NCI-H2029 (cell line): ENCODE data around the gene NRIP2.
A peak's percentile ranks its signal among the peaks of the same experiment; 100 is the strongest.

Experiments used
- DNase-seq: peaks from one replicate; lab custom pipeline; 2025; lab: John Stamatoyannopoulos, UW

The NRIP2 gene

GRCh38 chr12:2844786-2845185 lies 10.0 kb upstream of the NRIP2 start:
- no peak for DNase-seq

DNA sequence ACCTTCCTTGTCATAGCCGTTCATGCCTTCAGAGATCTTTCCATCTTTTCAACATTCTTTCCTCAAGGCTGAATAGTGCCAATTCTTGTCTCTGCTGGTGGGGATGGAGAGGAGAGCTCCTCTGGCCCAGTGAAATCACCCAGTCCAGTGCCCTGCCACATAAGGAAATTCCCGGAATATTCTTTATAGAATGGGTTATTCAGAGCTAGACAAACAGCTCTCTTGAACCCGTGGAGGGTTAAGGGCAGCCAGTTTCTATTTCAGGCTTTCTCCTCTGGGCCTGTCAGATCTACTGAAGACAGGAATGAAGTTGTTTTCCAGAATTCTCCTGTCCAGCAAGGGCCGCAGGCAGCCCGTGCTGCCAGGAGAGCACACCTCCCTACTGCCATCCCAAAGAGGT lies 8.1 kb upstream of the NRIP2 start:
- DNase-seq, result no peak

GRCh38 chr12:2841056-2841650 lies 6.3 kb upstream of the NRIP2 start:
- DNase-seq, result no peak

- no peak for DNase-seq
Observed at GRCh38 chr12:2836574-2836973, 1.7 kb upstream of the NRIP2 start.

DNA sequence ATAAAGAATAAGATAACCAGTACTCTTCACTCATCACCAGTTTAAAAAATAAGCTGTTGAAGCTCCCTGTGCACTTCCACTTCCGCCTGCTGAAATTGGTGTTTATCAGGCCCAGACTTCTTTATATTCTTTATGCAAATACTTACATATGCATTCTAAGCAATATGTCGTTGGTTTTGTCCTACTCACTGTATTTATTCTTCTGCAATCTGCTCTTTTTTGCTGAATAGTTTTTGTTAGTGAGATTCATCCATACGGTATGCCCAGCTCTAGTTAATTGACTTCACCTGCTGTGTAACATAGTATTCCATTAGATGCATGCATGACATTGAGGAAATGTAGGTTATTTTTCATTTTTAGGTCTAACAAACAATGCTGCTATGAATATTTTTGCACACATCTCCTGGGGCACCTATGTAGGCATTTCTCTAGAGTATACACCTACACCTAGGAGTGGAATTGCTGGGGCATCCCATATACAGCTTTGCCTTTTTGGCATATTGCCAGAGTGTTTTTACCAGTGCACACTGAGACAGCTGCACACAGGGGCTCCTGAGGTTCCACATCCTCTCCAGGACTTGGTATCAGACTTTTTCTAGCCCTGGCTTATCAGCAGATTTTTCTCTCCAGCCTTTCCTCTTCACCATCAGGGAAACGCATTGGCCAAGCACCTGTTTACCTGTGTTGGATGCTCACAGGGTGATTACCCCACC lies 1.0 kb upstream of the NRIP2 start:
- DNase-seq, result no peak

GRCh38 chr12:2833810-2834209 lies 1.0 kb downstream of the NRIP2 start:
- DNase-seq, result no peak

DNA sequence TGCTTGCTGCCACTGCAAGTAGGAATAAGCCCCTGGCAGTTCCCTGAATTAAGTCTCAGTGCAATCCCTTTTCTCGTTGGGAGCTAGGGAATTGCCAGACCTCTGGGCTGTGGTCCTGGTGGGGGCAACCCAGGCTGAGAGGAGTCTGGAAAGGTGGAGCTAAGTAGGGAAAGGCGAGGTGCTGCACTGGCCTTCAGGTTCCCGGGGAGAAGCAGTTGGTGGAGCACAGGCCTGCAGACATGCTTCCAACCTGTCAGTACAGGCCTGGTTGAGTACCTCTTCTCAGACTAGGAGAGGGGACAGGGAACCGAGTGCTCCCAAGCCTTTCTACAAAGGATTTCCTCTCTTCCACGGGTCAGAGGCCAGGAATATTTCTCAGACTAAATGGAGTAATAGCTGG lies 1.5 kb downstream of the NRIP2 start:
- no peak for DNase-seq

DNA sequence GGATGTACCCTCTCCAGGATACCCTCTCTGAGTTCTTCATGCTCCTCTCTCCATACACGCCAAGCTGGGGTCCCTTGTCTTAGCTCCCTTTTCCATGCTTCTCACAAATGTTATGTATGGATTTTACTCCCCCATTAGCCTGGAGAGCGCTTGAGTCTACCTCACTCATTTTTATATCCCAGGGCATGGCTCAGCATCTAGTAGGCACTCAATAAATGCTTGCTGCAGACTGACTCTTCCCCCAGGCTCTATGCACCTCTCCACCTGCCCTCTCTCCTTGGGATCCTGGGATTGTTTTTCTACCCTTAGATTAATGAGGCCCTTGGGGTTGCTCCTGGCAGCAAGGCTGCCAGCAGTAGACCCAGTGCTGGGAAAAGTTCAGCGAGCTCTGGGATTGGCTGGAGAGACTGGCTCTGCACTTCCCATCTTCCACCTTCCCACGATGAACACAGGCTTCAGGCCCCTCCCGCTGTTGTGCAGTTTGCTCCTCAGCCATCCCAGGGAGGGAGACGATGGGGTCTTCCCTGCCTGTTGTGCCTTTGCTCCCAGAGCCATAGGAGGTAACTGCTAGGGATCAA lies 2.2 kb downstream of the NRIP2 start:
- no peak for DNase-seq

DNA sequence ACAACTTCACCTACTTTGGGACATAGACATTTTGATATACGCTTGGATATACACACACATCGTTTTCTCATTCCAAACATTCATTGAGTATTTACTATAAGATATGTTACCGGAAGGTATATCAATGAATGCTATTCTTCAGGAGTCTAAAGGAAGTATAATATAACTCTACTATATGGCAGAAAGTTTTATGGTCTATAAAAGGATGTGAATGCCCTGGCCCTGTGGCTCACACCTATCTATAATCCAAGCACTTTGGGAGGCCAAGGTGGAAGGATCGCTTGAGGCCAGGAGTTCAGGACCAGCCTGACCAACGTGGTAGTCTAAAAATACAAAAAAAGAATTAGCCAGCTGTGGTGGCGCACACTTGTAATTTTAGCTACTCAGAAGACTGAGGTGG lies 5.6 kb downstream of the NRIP2 start:
- DNase-seq, result no peak

- no peak for DNase-seq
Observed at GRCh38 chr12:2826721-2827515, 7.9 kb downstream of the NRIP2 start.

- DNase-seq, result no peak
Observed at GRCh38 chr12:2826036-2826435, 8.8 kb downstream of the NRIP2 start.

- no peak for DNase-seq
Observed at GRCh38 chr12:2825132-2825531, 9.7 kb downstream of the NRIP2 start.

DNA sequence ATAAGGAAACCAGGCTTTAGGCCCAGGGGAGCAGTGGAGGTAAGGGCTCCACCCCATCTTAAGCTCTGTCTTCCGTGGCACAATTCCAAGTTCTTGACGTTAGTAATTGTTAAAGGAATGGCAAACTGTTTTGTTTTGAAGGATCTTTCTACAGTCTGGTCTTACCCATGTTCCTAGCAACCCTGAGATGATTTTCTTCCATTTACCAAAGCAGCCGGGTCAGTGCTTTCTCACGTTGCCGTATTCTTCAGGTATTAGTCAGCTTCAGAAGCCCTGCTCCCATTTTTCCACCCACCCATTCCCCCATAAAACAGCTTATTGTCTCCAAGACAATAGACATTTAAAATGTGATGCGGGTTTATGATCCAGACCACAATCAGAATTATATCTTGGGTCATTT lies 10.3 kb downstream of the NRIP2 start:
- DNase-seq, result no peak

DNA sequence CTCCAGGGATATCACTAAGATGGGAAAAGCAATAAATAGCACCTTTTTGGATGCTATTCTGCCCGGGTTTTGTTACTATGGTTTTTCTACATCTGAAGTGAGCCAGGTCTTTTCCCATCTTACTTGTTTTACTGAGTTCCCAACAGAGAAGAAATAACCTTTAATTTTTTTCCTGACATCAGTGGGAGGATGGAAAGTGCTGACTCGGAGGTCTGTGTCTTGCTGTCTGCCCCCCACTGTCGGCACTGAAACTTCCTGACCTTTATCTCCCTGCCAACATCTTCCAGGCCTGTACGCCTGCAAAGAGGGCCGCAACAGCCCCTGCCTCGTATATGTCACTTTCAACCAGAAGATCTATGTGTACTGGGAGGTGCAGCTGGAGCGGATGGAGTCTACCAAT lies 11.4 kb downstream of the NRIP2 start:
- DNase-seq, result no peak

DNA sequence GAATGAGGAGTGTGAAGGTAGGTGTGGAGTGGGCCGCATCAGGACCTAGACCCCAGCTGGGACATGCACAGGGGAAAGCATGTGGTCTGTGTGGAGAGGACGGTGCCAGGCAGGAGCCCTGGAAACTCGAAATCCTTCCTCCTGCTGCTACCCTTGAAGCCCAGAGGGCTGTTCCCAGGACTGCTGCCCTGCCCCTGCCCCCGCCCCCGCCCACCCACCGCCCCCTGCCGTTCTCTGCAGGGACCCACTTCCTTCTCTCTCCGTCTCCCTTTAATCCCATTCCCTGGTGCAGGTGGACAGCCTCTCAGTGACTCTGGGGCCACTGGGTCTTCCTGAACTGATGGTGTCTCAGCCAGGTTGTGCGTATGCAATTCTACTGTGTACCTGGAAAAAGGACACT lies 14.4 kb downstream of the NRIP2 start:
- no peak for DNase-seq

- no peak for DNase-seq
Observed at GRCh38 chr12:2819810-2820209, 15.0 kb downstream of the NRIP2 start.

- DNase-seq, result peak; percentile 47
Observed at GRCh38 chr12:2813214-2814185, 21.3 kb downstream of the NRIP2 start.

DNA sequence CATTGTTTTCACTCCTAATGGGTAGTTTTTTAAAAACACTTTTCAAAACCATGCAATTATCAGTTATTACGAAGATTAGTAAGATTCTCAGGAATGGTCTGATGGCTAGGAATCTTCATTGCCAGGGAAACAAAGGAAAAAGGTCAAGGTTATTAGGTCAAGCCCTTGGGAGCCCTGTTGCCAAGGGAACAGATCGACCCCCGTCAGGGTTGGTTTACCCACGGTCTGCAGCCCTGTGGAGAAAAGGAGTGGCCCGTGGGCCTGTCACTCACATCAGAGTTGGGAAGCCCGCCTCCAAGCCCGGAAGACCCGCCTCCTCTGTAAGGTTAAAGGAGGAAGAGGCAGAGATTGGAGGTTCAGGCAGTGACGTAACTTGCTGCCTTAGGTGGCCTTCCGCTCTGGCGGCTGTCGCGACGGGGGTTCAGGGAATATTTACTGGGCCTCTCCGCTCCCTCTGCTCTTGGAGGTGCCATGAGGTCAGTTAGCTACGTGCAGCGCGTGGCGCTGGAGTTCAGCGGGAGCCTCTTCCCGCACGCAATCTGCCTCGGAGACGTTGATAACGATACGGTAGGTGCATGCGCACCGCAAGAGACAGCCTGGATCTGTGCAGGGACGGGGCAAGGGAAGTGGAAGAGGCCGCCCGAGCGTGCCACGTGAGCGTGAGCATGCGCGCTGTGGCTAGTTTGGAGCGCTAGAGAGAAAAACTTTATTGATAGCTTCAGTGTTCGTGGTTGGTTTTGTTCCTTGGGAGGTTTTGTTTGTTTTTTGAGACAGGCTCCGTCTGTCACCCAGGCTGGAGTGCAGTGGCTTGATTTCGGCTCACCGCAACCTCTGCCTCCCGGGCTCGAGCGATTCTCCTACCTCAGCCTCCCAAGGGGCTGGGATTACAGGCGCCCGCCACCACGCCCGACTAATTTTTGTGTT lies 22.3 kb downstream of the NRIP2 start, which contains the start of gene ITFG2:
Gene ITFG2 (plus strand): TSS at position 379 of the 924 bp plus-strand sequence. CDS start 93 bp downstream, at position 472.
- peak; percentile 99 for DNase-seq

GRCh38 chr12:2811801-2812200 lies 23.0 kb downstream of the NRIP2 start:
- no peak for DNase-seq

DNA sequence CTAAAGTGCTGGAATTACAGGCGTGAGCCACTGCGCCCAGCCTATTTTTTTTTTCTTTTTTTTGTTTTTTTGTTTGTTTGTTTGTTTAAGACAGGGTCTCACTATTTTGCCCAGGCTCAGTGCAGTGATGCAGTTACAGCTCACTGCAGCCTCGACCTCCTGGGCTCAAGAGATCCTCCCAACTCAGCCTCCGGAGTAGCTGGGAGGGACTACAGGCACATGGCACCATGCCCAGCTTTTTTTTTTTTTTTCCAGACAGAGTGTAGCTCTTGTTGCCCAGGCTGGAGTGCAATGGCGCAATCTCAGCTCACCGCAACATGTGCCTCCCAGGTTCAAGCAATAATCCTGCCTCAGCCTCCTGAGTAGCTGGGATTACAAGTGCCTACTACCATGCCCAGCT lies 28.1 kb downstream of the NRIP2 start:
- peak; percentile 40 for DNase-seq
